SK-N-SH (cell line): Measurements from ENCODE around the gene CDH13. TPM values are rescaled to one million over a fixed set of nuclear protein-coding genes. Genes with fewer than 3 reads are reported as not detected.

Experiments used
- CTCF ChIA-PET: fragments of 300-600, 350-600 bp; formaldehyde crosslinking; extraction: SDS; loops from one replicate; lab custom pipeline; 2021; lab: Yijun Ruan, JAX
- POLR2A ChIA-PET: fragments of 350-600 bp; sonication (Branson Sonifier 250); formaldehyde crosslinking; extraction: SDS; loops from one replicate; lab custom pipeline; 2020; ENCODE audit warnings: antibody characterized with exemption, inconsistent platforms; lab: Yijun Ruan, JAX
- DNase-seq: peaks from one replicate; pipeline ENCODE4 v3.0.0; 2012
- H2AFZ ChIP-seq: fragments of 200-600 bp; sonication (generic); 2 replicates; pipeline ENCODE4 v1.8.1; 2016; ENCODE audit warnings: antibody characterized with exemption, mild to moderate bottlenecking, low read depth
- H3F3A ChIP-seq: fragments of 200-600 bp; sonication (generic); replicated peaks from 2 replicates; pipeline ENCODE3; 2016; ENCODE audit warnings: antibody characterized with exemption, mild to moderate bottlenecking; ENCODE audit not compliant: insufficient read depth
- H3K27ac ChIP-seq, 2 experiments: fragments of 200-500 bp in 1 of 2; fragments of 200-600 bp in 1 of 2; sonication (Bioruptor generic) in 1 of 2; sonication (generic), shearing (Covaris generic) in 1 of 2; 2 replicates each; pipeline versions ENCODE4 v1.5.1 to v1.6.1; 2014 to 2016; ENCODE audit warnings: low read depth in 2 of 2, inconsistent platforms in 1 of 2, low read length in 1 of 2, mild to moderate bottlenecking in 1 of 2, mixed read lengths in 1 of 2
- H3K27me3 ChIP-seq: fragments of 200-600 bp; sonication (generic), shearing (Covaris generic); 2 replicates; pipeline ENCODE4 v1.6.1; 2016; ENCODE audit warnings: mixed run types; ENCODE audit not compliant: insufficient read depth
- H3K36me3 ChIP-seq, 2 experiments: fragments of 200-500 bp in 1 of 2; fragments of 200-600 bp in 1 of 2; sonication (Bioruptor generic) in 1 of 2; sonication (generic) in 1 of 2; replicated peaks in 1 of 2; 2 replicates each; pipeline versions ENCODE3 to v1.5.1; 2014 to 2016; ENCODE audit warnings: low read length in 1 of 2, mild to moderate bottlenecking in 1 of 2; ENCODE audit not compliant: insufficient read depth in 2 of 2, control insufficient read depth in 1 of 2
- H3K4me1 ChIP-seq, 2 experiments: fragments of 200-500 bp in 1 of 2; fragments of 200-600 bp in 1 of 2; sonication (Bioruptor generic) in 1 of 2; sonication (generic), shearing (Covaris generic) in 1 of 2; 2 replicates each; pipeline versions ENCODE4 v1.5.1 to v1.6.1; 2014 to 2016; ENCODE audit warnings: low read depth in 1 of 2, low read length in 1 of 2, mixed run types in 1 of 2; ENCODE audit not compliant: insufficient read depth in 2 of 2, control insufficient read depth in 1 of 2
- H3K4me2 ChIP-seq: fragments of 200-600 bp; sonication (generic), shearing (Covaris generic); 2 replicates; pipeline ENCODE4 v1.6.1; 2017; ENCODE audit warnings: mixed run types
- H3K4me3 ChIP-seq, 2 experiments: fragments of 200-500 bp in 1 of 2; fragments of 200-600 bp in 1 of 2; sonication (Bioruptor generic) in 1 of 2; sonication (generic), shearing (Covaris generic) in 1 of 2; 2 replicates each; pipeline versions ENCODE4 v1.5.1 to v1.8.1; 2014 to 2016; ENCODE audit warnings: low read depth in 2 of 2, inconsistent platforms in 1 of 2, low read length in 1 of 2, mild to moderate bottlenecking in 1 of 2, mixed read lengths in 1 of 2, moderate library complexity in 1 of 2
- H3K79me2 ChIP-seq: fragments of 200-600 bp; sonication (generic); 2 replicates; pipeline ENCODE4 v1.8.1; 2017; ENCODE audit warnings: mild to moderate bottlenecking; ENCODE audit not compliant: insufficient read depth
- H3K9ac ChIP-seq: fragments of 200-600 bp; sonication (generic); 2 replicates; pipeline ENCODE4 v1.6.1; 2017; ENCODE audit warnings: mixed run types
- H3K9me2 ChIP-seq: fragments of 200-600 bp; sonication (generic); 2 replicates; pipeline ENCODE4 v1.6.1; 2017; ENCODE audit warnings: mixed run types
- H3K9me3 ChIP-seq: fragments of 200-600 bp; sonication (generic); 2 replicates; pipeline ENCODE4 v1.6.1; 2017; ENCODE audit warnings: mixed run types, mild to moderate bottlenecking, moderate library complexity
- H4K20me1 ChIP-seq: fragments of 200-600 bp; sonication (generic); 2 replicates; pipeline ENCODE4 v1.6.1; 2017; ENCODE audit warnings: mild to moderate bottlenecking, mixed run types; ENCODE audit not compliant: insufficient read depth
- EP300 ChIP-seq, 2 experiments: IDR thresholded peaks; 2 replicates each; pipeline versions ENCODE4 v1.4.0 to v1.6.1; 2012; ENCODE audit warnings: borderline replicate concordance in 1 of 2, low read depth in 1 of 2, low read length in 1 of 2
- MEF2A ChIP-seq: IDR thresholded peaks from 2 replicates; pipeline ENCODE4 v1.4.0; 2012; ENCODE audit warnings: low read depth, borderline replicate concordance
- SMC3 ChIP-seq: IDR thresholded peaks from 2 replicates; pipeline ENCODE4 v1.6.1; 2012; ENCODE audit warnings: low read depth, low read length, improper control_type of control experiment
- WGBS: methylation state at CpG from one replicate; pipeline ENCODE4 v1.1.6; 2017; ENCODE audit warnings: low lambda C conversion rate; 5-methylcytosine and 5-hydroxymethylcytosine counted together
- polyA plus RNA-seq, 3 experiments: library from polyadenylated mRNA; depleted of rRNA; stranded (reverse); fragments of >200 nt; gene quantifications; 2 replicates each; pipeline ENCODE4 v1.2.3, GENCODE V29; 2012
- TF ChIP-seq, protein P1 (sequence below): IDR thresholded peaks from 2 replicates; pipeline ENCODE4 v1.4.0; 2012; ENCODE audit warnings: low read depth, borderline replicate concordance
- TF ChIP-seq, protein P2 (sequence below): fragments of 150-350 bp; IDR thresholded peaks from 2 replicates; pipeline ENCODE4 v1.6.1; 2016; ENCODE audit warnings: mild to moderate bottlenecking, low read depth, low read length
- TF ChIP-seq, protein P3 (sequence below): IDR thresholded peaks from 2 replicates; pipeline ENCODE4 v1.4.0; 2012; ENCODE audit warnings: low read depth
- TF ChIP-seq, protein P4 (sequence below): fragments of 200-600 bp; sonication (generic); IDR thresholded peaks from 2 replicates; pipeline ENCODE4 v1.6.1; 2017; ENCODE audit warnings: antibody characterized with exemption, mild to moderate bottlenecking, moderate library complexity

Gene CDH13
- polyA plus RNA-seq, 1 of the 3 experiments (the other 2 are of a cell fraction): 93.0 TPM

DNA sequence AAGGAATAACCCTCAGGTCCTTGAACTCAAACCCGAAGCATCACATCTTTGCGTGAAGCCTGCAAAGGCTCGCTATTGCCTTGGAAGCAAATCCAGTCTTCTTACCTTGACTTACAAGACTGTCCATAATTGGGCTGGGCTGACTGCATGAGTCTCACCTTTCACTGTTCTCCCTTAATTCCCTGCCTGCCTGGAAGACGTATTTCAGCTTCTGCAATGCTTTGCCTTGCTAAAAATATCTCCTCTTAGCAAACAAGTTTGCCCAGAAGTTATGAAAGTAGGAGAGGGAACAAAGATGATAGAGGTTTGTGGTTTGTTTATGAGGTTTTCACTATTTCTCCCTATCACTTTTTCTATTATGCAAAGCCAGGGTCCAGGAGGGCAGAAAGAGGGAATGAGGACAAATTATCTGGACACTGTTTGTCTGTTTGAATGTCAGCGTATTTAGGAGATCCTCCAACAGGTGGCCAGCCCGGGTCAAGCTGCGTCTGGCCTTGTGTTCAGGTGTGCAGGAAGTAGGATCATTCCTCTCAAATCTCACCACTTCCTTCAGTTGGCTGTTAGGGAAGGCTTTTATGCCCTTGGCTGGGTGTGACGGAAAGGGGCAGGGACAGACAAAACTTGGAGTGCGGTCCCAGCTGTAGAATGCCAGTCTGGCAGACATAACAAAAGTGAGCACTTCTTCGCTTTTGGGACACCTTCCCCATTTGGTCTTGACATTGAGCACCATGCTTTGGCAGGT lies 488.9 kb downstream of the CDH13 start (continued):
- TF ChIP-seq SMC3: no peak
- TF ChIP-seq, protein P1, sequence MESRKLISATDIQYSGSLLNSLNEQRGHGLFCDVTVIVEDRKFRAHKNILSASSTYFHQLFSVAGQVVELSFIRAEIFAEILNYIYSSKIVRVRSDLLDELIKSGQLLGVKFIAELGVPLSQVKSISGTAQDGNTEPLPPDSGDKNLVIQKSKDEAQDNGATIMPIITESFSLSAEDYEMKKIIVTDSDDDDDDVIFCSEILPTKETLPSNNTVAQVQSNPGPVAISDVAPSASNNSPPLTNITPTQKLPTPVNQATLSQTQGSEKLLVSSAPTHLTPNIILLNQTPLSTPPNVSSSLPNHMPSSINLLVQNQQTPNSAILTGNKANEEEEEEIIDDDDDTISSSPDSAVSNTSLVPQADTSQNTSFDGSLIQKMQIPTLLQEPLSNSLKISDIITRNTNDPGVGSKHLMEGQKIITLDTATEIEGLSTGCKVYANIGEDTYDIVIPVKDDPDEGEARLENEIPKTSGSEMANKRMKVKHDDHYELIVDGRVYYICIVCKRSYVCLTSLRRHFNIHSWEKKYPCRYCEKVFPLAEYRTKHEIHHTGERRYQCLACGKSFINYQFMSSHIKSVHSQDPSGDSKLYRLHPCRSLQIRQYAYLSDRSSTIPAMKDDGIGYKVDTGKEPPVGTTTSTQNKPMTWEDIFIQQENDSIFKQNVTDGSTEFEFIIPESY: no peak
- TF ChIP-seq, protein P2, sequence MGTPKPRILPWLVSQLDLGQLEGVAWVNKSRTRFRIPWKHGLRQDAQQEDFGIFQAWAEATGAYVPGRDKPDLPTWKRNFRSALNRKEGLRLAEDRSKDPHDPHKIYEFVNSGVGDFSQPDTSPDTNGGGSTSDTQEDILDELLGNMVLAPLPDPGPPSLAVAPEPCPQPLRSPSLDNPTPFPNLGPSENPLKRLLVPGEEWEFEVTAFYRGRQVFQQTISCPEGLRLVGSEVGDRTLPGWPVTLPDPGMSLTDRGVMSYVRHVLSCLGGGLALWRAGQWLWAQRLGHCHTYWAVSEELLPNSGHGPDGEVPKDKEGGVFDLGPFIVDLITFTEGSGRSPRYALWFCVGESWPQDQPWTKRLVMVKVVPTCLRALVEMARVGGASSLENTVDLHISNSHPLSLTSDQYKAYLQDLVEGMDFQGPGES: no peak

DNA sequence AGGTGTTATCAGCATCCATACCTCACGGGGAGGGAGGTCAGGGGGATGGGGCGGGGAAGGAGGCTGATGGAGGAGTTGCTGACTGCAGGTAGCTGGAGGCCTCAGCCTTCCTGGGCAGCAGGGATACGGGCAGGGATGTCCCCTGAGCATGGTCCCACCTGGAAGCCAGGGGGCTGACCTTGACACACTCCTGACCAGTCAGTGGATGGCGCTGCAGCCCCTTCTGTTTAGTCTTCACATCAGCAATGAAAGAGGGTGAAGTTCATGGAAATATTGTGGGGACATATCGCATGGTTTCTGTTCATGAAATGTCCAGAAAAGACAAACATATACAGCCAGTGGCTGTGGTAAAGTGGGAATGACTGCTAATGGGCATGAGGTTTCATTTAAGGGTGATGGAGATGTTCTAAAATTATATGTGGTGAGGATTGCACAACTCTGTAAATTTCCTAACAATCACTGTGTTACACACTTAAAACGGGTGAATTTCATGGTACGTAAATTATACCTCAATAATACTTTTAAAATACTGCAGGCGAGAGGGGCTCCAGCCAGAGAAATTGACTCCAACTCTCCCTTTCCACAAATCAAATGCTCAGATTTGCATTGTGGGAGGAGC lies 489.6 kb downstream of the CDH13 start:
- Histone ChIP-seq H3K9me3 (no peaks in the 10 kb centered on the region), H3K4me2 (no peak overlapping the region), H2AFZ (no peak overlapping the region), H4K20me1 (no peaks in the 10 kb centered on the region), H3K79me2 (no peaks in the 10 kb centered on the region), H3K36me3 (no peaks in the 10 kb centered on the region), H3K27ac (no peak overlapping the region), H3K4me3 (no peak overlapping the region), H3K4me1 (no peaks in the 10 kb centered on the region), H3K9ac (no peak overlapping the region), H3K27me3 (no peaks in the 10 kb centered on the region), H3K9me2 (no peaks in the 10 kb centered on the region), H3F3A (peaks cover 3% of the 10 kb centered on the region)
- CTCF ChIA-PET: no interaction called here
- POLR2A ChIA-PET: no interaction called here
- no peak for DNase-seq
- WGBS: 58% methylated on average over 6 of the region's 8 CpGs
- TF ChIP-seq, protein P3, sequence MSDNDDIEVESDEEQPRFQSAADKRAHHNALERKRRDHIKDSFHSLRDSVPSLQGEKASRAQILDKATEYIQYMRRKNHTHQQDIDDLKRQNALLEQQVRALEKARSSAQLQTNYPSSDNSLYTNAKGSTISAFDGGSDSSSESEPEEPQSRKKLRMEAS: no peak
- TF ChIP-seq, protein P4, sequence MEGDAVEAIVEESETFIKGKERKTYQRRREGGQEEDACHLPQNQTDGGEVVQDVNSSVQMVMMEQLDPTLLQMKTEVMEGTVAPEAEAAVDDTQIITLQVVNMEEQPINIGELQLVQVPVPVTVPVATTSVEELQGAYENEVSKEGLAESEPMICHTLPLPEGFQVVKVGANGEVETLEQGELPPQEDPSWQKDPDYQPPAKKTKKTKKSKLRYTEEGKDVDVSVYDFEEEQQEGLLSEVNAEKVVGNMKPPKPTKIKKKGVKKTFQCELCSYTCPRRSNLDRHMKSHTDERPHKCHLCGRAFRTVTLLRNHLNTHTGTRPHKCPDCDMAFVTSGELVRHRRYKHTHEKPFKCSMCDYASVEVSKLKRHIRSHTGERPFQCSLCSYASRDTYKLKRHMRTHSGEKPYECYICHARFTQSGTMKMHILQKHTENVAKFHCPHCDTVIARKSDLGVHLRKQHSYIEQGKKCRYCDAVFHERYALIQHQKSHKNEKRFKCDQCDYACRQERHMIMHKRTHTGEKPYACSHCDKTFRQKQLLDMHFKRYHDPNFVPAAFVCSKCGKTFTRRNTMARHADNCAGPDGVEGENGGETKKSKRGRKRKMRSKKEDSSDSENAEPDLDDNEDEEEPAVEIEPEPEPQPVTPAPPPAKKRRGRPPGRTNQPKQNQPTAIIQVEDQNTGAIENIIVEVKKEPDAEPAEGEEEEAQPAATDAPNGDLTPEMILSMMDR: peak; percentile 23; the same call in 1 of the 2 replicates
- TF ChIP-seq MEF2A (no peak), EP300 (IDR thresholded peaks at IDR 0.05; ENCODE audit: borderline replicate concordance in 1 of 2, low read depth in 1 of 2, low read length in 1 of 2) (no peak)
